Ectodermal cell (in vitro differentiated cells): ENCODE results near the gene RSRC1. TPM values are rescaled to one million over a fixed set of nuclear protein-coding genes. Genes with fewer than 3 reads are reported as not detected.
"Not testable (repeated sequence)": the region's sequence is repeated elsewhere in the genome, so short reads cannot be mapped to it uniquely, and the experiment has no call there.

ENCODE experiments used
- H3K27ac ChIP-seq: 2 replicates; pipeline ENCODE4 v1.7.0; 2013; ENCODE audit warnings: mild to moderate bottlenecking, low read depth, low read length; ENCODE audit not compliant: insufficient read depth, poor library complexity, severe bottlenecking
- H3K27me3 ChIP-seq: 2 replicates; pipeline ENCODE4 v1.7.0; 2013; ENCODE audit warnings: mild to moderate bottlenecking, low read length; ENCODE audit not compliant: insufficient read depth, control insufficient read depth, poor library complexity, severe bottlenecking
- H3K36me3 ChIP-seq: one replicate; pipeline ENCODE4 v1.7.0; 2013; ENCODE audit warnings: low read length; ENCODE audit not compliant: control insufficient read depth, insufficient read depth
- H3K4me1 ChIP-seq: one replicate; pipeline ENCODE4 v1.7.0; 2013; ENCODE audit warnings: low read length; ENCODE audit not compliant: control insufficient read depth, insufficient read depth
- H3K4me3 ChIP-seq: 2 replicates; pipeline ENCODE4 v1.7.0; 2013; ENCODE audit warnings: low read depth, low read length, control low read depth; ENCODE audit not compliant: insufficient read depth
- H3K9me3 ChIP-seq: 2 replicates; pipeline ENCODE4 v1.7.0; 2013; ENCODE audit warnings: mild to moderate bottlenecking, low read length, moderate library complexity; ENCODE audit not compliant: control insufficient read depth
- WGBS, 2 experiments: methylation state at CpG; one replicate each; pipeline ENCODE4 v1.1.7; 2013; ENCODE audit warnings: missing lambda C conversion rate in 2 of 2; 5-methylcytosine and 5-hydroxymethylcytosine counted together
- polyA plus RNA-seq, 4 experiments: library from polyadenylated mRNA; stranded (reverse); fragments of 50-300 nt; gene quantifications; one replicate each; pipeline ENCODE4 v1.2.3, GENCODE V29; 2013

The RSRC1 gene
- 42.2 TPM for polyA plus RNA-seq (2013, experiment 1 of 4)
- 44.6 TPM for polyA plus RNA-seq (2013, experiment 2 of 4)
- 32.1 TPM for polyA plus RNA-seq (2013, experiment 3 of 4)
- 39.3 TPM for polyA plus RNA-seq (2013, experiment 4 of 4)

GRCh38 chr3:158109804-158110657 lies at the start of gene RSRC1:
TSS of gene RSRC1 (plus strand) at chr3:158110089. CDS start at chr3:158122105, 12,016 bp downstream.
- peaks cover 15% of the 10 kb centered on the region for H3K4me1 ChIP-seq
- no peaks in the 10 kb centered on the region for H3K36me3 ChIP-seq
- H3K9me3 ChIP-seq, result no peaks in the 10 kb centered on the region
- peaks cover 48% of the 10 kb centered on the region for H3K27me3 ChIP-seq
- 0 to 1% methylated on average over 57 of the region's 57 CpGs for WGBS, 2 experiments
- H3K4me3 ChIP-seq, result peak within 1 kb of the TSS; percentile 96
- H3K27ac ChIP-seq, result peak within 1 kb of the TSS; percentile 79

- H3K27ac ChIP-seq, H3K4me3 ChIP-seq: not testable (repeated sequence)
- 93 to 100% methylated on average over 2 of the region's 2 CpGs for WGBS, 2 experiments
These were observed 44.3 kb upstream of the RSRC1 start for GRCh38 chr3:158065574-158065973.

GRCh38 chr3:158072790-158073189 lies 37.1 kb upstream of the RSRC1 start:
- H3K4me1 ChIP-seq, result no peaks in the 10 kb centered on the region
- no peak overlapping the region for H3K4me3 ChIP-seq
- H3K9me3 ChIP-seq, result no peaks in the 10 kb centered on the region
- no peaks in the 10 kb centered on the region for H3K27me3 ChIP-seq
- H3K27ac ChIP-seq, result no peak overlapping the region
- no peaks in the 10 kb centered on the region for H3K36me3 ChIP-seq

More at GRCh38 chr3:158065574-158065973, 44.3 kb upstream of the RSRC1 start:
- H3K4me1 ChIP-seq, H3K27me3 ChIP-seq, H3K9me3 ChIP-seq, H3K36me3 ChIP-seq: not testable (repeated sequence)

- H3K4me3 ChIP-seq, result no peak overlapping the region
- 86 to 100% methylated on average over 1 of the region's 1 CpG for WGBS, 2 experiments
- H3K9me3 ChIP-seq, result no peaks in the 10 kb centered on the region
- no peaks in the 10 kb centered on the region for H3K27me3 ChIP-seq
- H3K4me1 ChIP-seq, result no peaks in the 10 kb centered on the region
- no peaks in the 10 kb centered on the region for H3K36me3 ChIP-seq
- no peak overlapping the region for H3K27ac ChIP-seq
These were observed 35.3 kb upstream of the RSRC1 start for GRCh38 chr3:158074591-158074990.

GRCh38 chr3:158079599-158079998 lies 30.3 kb upstream of the RSRC1 start:
- Histone ChIP-seq H3K27me3 (no peaks in the 10 kb centered on the region), H3K4me3 (no peak overlapping the region), H3K27ac (no peak overlapping the region), H3K4me1 (no peaks in the 10 kb centered on the region), H3K36me3 (no peaks in the 10 kb centered on the region), H3K9me3 (no peaks in the 10 kb centered on the region)
- no CpG with 5 or more reads among the region's 1 CpG for WGBS, 2 experiments

GRCh38 chr3:158084651-158085050 lies 25.2 kb upstream of the RSRC1 start:
- Histone ChIP-seq H3K4me1 (no peaks in the 10 kb centered on the region), H3K4me3 (no peak overlapping the region), H3K36me3 (no peaks in the 10 kb centered on the region), H3K27ac (no peak overlapping the region), H3K9me3 (no peaks in the 10 kb centered on the region), H3K27me3 (no peaks in the 10 kb centered on the region)

GRCh38 chr3:158085358-158085757 lies 24.5 kb upstream of the RSRC1 start:
- Histone ChIP-seq H3K27ac (no peak overlapping the region), H3K4me1 (no peaks in the 10 kb centered on the region), H3K36me3 (no peaks in the 10 kb centered on the region), H3K9me3 (no peaks in the 10 kb centered on the region), H3K4me3 (no peak overlapping the region), H3K27me3 (peaks cover 6% of the 10 kb centered on the region)

- Histone ChIP-seq H3K4me3 (no peak overlapping the region), H3K9me3 (no peaks in the 10 kb centered on the region), H3K36me3 (no peaks in the 10 kb centered on the region), H3K4me1 (no peaks in the 10 kb centered on the region), H3K27me3 (peaks cover 11% of the 10 kb centered on the region), H3K27ac (no peak overlapping the region)
- 83 to 92% methylated on average over 1 of the region's 1 CpG for WGBS, 2 experiments
These were observed 24.0 kb upstream of the RSRC1 start for GRCh38 chr3:158085931-158086330.

GRCh38 chr3:158086361-158086760 lies 23.5 kb upstream of the RSRC1 start:
- H3K27me3 ChIP-seq, result peaks cover 15% of the 10 kb centered on the region
- no peak overlapping the region for H3K4me3 ChIP-seq
- no peaks in the 10 kb centered on the region for H3K4me1 ChIP-seq
- H3K36me3 ChIP-seq, result no peaks in the 10 kb centered on the region
- H3K27ac ChIP-seq, result no peak overlapping the region
- no peaks in the 10 kb centered on the region for H3K9me3 ChIP-seq
- WGBS, 2 experiments, result no CpG with 5 or more reads among the region's 1 CpG

- Histone ChIP-seq H3K4me3 (no peak overlapping the region), H3K4me1 (no peaks in the 10 kb centered on the region), H3K27ac (no peak overlapping the region), H3K36me3 (no peaks in the 10 kb centered on the region), H3K27me3 (peaks cover 19% of the 10 kb centered on the region), H3K9me3 (no peaks in the 10 kb centered on the region)
- 93 to 94% methylated on average over 2 of the region's 2 CpGs for WGBS, 2 experiments
These were observed 23.1 kb upstream of the RSRC1 start for GRCh38 chr3:158086776-158087175.
